ENCODE measurements around the gene RAPSN. TPM values are rescaled to one million over a fixed set of nuclear protein-coding genes. Genes with fewer than 3 reads are reported as not detected.

RAPSN gene
- total RNA-seq, 4 donors from 2014 or later: 0.49 TPM; not detected in 3

DNA sequence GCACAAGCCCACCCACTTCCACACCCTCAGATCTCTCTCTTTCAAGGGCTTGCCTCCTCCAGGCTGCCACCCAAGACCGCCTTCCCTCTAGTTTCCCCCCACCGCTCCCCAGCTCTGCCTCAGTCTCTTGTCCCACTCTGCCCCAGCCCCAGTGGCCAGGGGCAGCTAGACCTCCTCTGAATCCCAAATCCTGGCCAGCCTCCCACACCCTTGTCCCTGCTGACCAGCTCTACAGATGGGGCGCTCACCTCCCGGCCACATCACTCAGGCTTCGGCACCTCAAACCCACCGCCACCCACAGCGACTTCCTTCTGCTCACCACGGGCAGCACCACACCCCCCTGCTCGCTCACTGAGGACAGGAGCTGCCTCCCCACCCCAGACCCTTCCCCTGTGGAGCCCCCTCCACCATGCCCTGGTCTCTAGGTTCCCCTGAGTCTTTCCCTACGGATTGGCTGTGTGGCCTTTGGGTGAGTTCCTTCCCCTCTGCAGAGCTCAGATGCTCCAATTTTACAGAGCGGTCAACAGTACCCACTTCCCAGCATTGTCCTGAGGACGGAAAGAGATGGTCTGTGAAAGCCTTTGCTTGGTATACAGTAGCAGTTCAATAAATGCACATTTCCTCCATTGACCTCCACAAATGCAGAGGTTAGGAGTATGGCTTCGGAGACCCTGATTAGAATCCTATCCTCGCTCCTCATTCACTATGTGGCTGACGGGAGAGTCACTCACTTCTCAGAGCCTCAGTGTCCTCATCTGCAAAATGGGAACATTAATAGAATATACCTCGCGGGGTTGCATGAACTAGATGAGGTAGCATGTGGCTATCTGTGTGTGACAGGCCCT lies 59.1 kb downstream of the RAPSN start:
- TF ChIP-seq, protein P1, sequence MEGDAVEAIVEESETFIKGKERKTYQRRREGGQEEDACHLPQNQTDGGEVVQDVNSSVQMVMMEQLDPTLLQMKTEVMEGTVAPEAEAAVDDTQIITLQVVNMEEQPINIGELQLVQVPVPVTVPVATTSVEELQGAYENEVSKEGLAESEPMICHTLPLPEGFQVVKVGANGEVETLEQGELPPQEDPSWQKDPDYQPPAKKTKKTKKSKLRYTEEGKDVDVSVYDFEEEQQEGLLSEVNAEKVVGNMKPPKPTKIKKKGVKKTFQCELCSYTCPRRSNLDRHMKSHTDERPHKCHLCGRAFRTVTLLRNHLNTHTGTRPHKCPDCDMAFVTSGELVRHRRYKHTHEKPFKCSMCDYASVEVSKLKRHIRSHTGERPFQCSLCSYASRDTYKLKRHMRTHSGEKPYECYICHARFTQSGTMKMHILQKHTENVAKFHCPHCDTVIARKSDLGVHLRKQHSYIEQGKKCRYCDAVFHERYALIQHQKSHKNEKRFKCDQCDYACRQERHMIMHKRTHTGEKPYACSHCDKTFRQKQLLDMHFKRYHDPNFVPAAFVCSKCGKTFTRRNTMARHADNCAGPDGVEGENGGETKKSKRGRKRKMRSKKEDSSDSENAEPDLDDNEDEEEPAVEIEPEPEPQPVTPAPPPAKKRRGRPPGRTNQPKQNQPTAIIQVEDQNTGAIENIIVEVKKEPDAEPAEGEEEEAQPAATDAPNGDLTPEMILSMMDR (IDR thresholded peaks at IDR 0.05): no peak
- TF ChIP-seq POLR2A (IDR thresholded peaks at IDR 0.05): no peak
- no peak overlapping the region for H3K4me3 ChIP-seq (ENCODE audit: low read depth, poor library complexity, severe bottlenecking)
- DNase-seq (ENCODE audit: low spot score in 2 of 2): no peak
- WGBS, 2 donors: 85 to 91% methylated on average over 17 of the region's 17 CpGs
- intact Hi-C loops (cut with DNase I; ENCODE audit: low total_unique reads): no loop called here

DNA sequence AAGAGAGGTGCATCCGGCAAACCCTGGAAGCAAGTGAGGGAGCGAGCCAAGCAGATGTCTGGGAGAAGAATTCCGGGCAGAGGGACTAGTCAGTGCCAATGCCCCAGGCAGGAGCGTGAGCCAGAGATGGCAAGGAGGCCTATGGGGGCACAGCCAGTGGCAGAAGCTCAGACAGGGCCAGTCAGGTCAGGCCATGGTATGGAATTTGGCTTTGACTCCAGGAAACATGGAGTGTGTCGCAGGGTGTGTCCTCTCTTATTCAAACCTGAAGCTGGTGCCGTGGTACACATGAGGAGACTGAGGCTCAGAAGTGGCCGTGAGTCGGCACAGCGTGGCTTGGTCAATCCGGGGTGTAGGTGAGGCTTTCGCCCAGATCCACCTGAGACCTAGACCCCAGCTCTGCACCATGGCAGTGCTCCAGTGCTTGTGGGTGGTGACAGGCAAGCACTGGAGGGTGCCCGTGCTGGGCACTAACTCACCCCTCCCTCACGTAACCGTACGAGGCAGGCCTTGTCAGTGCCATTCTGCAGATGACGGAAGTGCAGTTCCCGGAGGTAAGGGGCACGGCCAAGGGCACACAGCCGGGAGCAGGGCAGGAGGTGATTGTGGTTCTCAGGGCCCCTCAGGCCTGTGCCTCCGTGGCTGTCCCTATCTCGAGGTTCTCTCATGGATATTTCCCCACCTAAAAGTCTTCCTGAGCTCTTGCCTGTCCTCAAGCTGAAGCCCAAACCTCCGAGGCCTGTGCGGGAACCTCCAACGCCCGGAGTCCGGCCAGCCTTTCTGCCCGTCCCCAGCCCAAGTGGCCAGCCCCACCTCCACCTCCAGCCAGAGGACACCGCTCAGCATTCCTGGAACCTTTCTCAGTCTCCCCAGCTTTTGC lies 60.0 kb downstream of the RAPSN start:
- DNase-seq (ENCODE audit: low spot score in 2 of 2): peak in 1 of 2 donors; percentile 55
- WGBS, 2 donors: 52 to 64% methylated on average over 14 to 28 of the region's 28 CpGs
- intact Hi-C loops (cut with DNase I; ENCODE audit: low total_unique reads): no loop called here
- H3K4me3 ChIP-seq (ENCODE audit: low read depth, poor library complexity, severe bottlenecking): no peak overlapping the region
- no peak for TF ChIP-seq POLR2A (IDR thresholded peaks at IDR 0.05)
- TF ChIP-seq, protein P1 (IDR thresholded peaks at IDR 0.05): no peak

- intact Hi-C loops (cut with DNase I; ENCODE audit: low total_unique reads): no loop called here
- DNase-seq (ENCODE audit: low spot score in 2 of 2): peak in 1 of 2 donors; percentile 28
- 56 to 58% methylated on average over 12 to 13 of the region's 13 CpGs for WGBS, 2 donors
- TF ChIP-seq, protein P1 (IDR thresholded peaks at IDR 0.05): no peak
- TF ChIP-seq POLR2A (IDR thresholded peaks at IDR 0.05): no peak
- no peak overlapping the region for H3K4me3 ChIP-seq (ENCODE audit: low read depth, poor library complexity, severe bottlenecking)
These were observed 60.8 kb downstream of the RAPSN start for GRCh38 chr11:47387944-47388696.

Small RNA genes within 50 kb of the gene (microRNA-seq; reads per million reads assigned to microRNA genes)
- 0 reads per million in 2 donors for gene MIR4487 (ENCODE audit: borderline number of aligned reads in 1 of 2, borderline replicate concordance in 2 of 2)

Other genes with a start within 250 kb of the RAPSN start
- gene DDB2, start 234.2 kb downstream of the RAPSN start, total RNA-seq: 10 to 100 TPM; 53.2 to 85.7 (median 66.0) TPM
- 10 to 100 TPM; 20.2 to 38.9 (median 21.9) TPM for gene ACP2, start 200.3 kb downstream of the RAPSN start, total RNA-seq
- gene NR1H3, start 191.1 kb downstream of the RAPSN start, total RNA-seq: 10 to 100 TPM; 18.5 to 34.6 (median 23.4) TPM
- gene MADD, start 179.0 kb downstream of the RAPSN start, total RNA-seq: 10 to 100 TPM; 43.2 to 65.5 (median 51.5) TPM
- not detected for gene MYBPC3, start 96.4 kb downstream of the RAPSN start, total RNA-seq
- gene SPI1, start 70.6 kb downstream of the RAPSN start, total RNA-seq: 10 to 100 TPM in 2 of 4 donors, 1 to 10 TPM in 2; 7.7 to 13.4 (median 10.6) TPM
- 10 to 100 TPM; 22.9 to 59.2 (median 46.4) TPM for gene SLC39A13, start 40.5 kb downstream of the RAPSN start, total RNA-seq
- gene PSMC3, start 22.7 kb downstream of the RAPSN start, total RNA-seq: 100 to 1,000 TPM in 3 of 4 donors, 10 to 100 TPM in 1; 81.0 to 164 (median 118) TPM
- gene CELF1, start 104.0 kb upstream of the RAPSN start, total RNA-seq: 10 to 100 TPM; 58.1 to 87.1 (median 78.5) TPM
- gene PTPMT1, start 116.5 kb upstream of the RAPSN start, total RNA-seq: 100 to 1,000 TPM in 1 of 4 donors, 10 to 100 TPM in 3; 84.1 to 111 (median 90.1) TPM
- gene KBTBD4, start 129.8 kb upstream of the RAPSN start, total RNA-seq: 10 to 100 TPM; 19.4 to 28.6 (median 24.9) TPM
- gene NDUFS3, start 129.9 kb upstream of the RAPSN start, total RNA-seq: 100 to 1,000 TPM in 1 of 4 donors, 10 to 100 TPM in 3; 46.9 to 104 (median 67.7) TPM
- gene FAM180B, start 137.5 kb upstream of the RAPSN start, total RNA-seq: 1 to 10 TPM in 2 of 4 donors, under 1 TPM in 1, not detected in 1; 0.46 to 6.3 (median 1.4) TPM
- gene C1QTNF4, start 145.3 kb upstream of the RAPSN start, total RNA-seq: 1 to 10 TPM in 2 of 4 donors, under 1 TPM in 2; 0.30 to 3.5 (median 1.3) TPM
- 10 to 100 TPM; 24.1 to 64.6 (median 40.6) TPM for gene MTCH2, start 193.4 kb upstream of the RAPSN start, total RNA-seq